ENCODE measurements around the gene HYAL2.

GRCh38 chr3:50331364-50331907 is 8.9 kb upstream of the HYAL2 start:
- TF ChIP-seq EZH2 (IDR thresholded peaks at IDR 0.05; ENCODE audit: insufficient read depth, poor library complexity, severe bottlenecking) = no peak
- TF ChIP-seq EZH2phosphoT487 (IDR thresholded peaks at IDR 0.05; ENCODE audit: insufficient read depth, low read depth) = no peak

Measured in GM23248 (cell line).